Fibroblast of skin of right quadriceps (primary cell): ENCODE data around the gene ATXN1.

Experiments
- DNase-seq: peaks from one replicate; pipeline ENCODE4 v3.0.0-alpha.2; 2013

Gene ATXN1

DNA sequence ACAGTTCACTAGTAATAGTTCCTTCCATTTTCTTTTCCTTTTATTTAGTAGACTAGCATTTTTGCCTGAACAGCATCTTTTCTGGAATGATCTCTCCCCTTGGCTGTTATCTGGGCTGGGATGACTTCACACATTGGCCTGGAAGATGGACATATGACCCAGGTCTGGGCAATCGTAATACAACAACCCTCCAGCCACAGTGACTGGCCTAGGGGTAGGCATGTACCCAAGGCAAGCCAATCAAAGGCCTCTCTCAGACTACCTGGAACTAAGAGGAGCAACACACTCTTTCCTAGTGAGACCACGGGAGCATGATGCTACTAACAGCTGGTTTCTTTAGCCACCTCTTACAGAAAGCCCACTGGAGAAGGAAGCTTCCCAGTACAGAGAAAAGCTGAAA is 270.6 kb downstream of the ATXN1 start:
- no peak for DNase-seq

DNA sequence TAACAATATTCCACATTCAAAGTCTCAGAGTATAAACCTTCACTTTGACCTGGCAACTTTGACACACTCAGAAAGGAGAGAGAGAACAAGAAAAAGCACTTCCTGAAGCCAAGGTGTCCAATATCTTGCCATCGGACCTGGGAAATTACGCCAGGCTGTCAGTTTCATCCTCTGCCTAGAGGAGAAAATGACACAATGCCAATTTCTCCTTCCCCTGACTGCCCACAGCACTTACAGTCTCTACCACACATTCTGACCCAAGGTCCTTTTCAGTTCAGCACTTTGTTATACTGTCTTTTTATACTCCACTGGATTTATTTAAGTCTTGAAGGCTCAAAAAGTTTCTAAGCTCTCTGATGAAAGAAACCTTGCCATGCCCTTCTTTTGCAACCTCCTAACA is 272.4 kb downstream of the ATXN1 start:
- DNase-seq = no peak

DNA sequence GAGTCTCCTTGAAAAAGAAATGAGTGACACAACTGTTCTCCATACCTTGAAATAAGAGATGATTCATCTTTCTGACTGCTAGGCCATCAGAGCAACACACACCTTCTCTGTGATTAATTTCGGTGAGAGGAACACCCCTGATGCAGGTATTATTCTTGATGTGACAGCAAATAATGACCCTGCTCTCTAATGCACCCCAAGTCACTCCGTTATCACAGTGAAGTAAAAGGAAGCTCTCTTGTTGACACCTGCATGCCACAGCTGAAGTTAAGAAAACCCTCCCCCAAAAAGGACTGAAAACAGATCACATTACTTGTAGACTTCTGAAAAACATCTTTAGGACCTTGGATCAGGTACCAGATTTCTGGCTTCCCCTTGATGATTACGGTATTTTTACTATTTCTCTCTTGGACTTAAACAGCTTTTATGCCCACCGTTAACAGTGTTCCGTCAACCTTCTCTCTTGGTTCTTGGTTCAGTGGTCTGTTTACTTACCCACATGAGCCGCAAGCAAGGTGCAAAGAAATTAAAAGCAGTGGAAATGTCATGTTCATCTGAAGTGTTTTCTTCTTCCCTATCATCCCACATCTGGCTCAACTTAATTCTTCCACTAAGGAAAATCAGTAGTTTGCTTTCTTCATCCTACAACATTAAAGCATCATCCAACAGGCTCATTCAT is 273.1 kb downstream of the ATXN1 start:
- no peak for DNase-seq

DNA sequence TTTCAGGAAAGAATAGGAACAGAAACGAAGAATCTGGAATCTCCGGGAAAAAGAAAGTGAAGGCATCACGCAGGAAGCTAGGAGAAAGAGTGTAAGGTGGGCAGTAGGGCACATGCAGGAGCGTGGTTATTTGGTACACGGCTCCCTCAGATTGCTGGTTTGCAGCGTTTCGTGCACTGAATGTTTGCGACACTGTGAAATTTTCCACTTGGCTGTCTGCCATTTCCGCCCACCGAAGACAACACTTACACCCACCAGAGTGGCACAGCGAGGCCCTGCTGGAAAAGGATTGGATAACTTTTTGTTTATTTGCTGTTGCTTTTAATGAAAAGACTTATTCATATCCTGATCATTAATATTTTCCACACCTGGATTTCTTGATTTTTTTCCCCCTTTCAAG is 274.6 kb downstream of the ATXN1 start:
- DNase-seq = no peak

DNA sequence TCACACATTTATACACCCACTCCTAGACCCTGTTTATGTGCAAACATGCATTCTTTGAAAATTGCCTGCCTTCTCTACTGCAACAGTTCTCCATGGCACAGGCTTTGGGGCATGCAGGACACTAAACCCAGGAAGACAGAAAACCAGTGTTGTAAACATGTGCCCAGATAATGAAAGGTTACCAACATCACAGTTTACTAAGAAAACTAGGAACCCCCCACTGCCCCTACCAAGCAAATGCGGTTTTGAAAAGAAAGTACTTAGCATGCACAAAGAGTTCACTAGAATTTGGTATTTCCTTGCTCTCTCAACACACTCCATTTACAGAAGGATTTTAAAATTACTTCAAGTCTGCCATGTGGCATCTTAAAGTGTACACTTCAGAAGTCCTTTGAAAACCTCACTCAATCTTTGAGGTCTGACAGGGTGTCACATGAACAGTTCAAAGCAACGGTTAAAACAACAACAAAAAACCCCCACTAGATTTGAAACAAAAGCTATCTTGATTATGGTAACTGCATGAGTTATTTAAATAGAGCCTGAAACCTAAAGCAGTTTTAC is 277.9 kb downstream of the ATXN1 start:
- no peak for DNase-seq

DNA sequence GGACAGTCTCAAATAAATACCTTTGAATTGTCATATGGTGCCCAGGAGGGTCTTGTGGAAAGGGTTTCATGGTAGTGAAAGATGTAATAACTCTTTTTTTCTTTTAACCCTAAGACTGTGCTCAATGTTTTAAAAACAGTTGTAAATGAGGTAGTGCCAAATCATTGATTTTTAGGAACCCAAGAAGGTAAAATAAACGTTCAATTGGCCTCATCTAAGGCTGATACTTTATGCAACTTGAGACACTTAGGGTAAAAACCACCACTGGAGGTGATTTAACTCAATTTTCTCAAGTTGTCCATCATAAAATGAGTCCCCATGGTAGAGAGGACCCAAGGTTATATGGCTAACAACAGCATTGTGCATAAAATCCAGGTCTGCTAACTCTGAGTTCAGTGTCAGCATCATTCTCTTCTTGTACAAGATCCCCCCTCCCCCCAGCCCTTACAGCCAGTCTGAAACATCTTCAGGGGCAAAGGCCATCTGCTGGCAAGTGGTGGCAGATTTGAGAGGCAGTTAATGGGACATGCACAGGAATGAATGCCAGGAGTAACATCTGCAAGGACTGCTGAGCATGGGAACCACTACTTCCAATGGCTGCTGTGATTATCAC is 278.5 kb downstream of the ATXN1 start:
- DNase-seq = no peak

DNA sequence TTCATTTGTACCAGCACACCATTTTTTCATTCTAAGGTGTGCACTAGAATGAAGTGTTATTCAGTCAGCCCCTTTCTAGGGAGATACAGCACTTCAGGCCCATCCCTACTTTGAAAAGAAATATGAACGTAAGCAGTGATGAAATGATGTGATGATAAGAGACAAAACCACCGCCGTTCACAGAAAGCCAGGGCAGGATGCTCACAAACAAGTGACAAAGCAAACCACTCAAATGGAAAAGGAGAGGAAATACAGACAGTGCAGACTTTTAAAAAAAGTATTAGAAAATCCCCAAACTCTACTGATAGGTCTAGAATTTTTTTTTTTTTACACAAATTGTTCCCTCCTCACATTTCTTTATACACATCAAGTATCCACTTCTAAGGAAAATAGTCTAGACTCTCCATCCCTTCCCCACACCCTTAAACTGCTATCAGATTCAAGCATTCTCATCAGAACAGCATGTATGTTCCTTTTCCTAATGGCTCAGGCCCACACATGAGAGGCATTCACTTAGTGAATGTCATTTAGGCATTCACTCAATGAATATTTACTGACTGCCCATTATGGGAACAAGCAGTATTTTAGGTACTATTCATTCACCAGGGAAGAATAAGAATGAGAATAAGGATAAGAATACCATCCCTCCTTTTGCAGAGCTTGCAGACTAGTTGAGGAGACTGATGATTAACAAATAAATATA is 279.4 kb downstream of the ATXN1 start:
- DNase-seq = no peak

DNA sequence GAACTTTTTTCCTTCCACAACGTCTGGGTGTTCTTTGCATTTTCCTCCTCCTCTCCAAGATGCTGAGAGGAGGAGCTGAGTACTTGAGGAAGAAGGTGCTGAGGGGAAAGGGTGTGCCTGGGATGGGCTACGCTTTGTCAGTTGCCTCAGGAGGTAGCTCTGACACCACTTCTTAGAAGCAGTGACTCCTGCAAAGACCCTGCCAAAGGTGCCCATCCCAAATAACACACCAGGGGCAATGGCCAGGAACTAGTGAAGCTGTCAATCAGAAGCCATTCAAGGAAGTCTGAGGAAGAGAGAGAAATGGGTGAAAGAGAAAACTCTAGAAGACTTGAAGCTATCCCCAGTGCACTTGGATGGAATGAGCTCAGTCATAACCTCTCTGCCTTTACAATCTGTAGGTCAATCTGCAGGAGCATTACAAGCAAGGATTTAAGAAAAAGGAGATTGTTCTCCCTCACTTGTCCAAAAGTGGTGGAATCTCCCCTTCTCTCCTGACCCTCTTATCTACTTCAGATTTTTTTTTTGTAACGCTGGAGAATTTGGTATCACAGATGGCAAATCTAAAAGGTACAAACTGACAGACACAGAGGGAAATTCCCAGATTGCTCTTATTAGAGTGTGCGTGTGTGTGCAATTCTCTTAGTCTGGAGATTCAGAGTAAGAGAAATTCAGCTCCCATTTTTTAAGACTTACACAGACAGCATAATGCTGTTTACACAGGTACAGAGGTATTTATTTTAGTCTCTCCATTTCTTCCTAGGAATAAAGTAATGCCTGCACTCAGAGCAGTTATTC is 280.3 kb downstream of the ATXN1 start:
- no peak for DNase-seq

DNA sequence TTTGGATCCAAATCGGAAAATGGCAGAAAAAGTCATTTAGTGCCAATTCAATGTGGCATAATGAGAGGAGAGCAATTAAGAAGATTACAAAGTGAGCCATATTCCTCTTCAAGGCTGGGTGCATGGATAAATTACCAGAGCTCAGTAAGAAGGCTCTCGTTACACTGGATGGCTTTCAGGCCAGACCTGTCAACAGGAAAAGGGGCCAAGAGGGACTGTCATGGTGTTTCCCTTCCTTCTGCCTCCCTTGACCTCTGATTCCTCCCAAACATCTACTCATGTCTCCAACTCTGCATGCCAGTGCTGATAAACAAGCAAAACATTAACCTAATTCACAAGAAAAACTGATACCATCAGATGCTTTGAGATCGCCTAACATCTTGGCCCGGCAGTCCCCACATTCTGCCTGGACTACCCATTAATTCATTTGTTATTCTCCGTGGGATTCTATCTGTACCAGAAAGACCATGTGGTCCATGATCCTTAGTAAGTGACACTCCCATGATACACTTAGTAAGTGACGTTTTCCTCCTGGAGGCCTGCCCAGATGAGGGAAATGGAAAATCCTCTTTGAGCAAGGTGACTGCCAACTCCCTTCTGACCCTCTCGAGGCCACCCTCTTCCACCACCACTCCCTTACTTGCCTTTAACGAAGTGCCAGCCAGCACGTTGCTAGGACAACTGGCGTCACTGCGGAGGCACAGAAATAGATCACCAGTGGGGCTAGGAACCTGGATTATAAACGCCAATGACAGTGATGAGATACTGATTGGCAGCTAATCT is 283.7 kb downstream of the ATXN1 start:
- DNase-seq = no peak

DNA sequence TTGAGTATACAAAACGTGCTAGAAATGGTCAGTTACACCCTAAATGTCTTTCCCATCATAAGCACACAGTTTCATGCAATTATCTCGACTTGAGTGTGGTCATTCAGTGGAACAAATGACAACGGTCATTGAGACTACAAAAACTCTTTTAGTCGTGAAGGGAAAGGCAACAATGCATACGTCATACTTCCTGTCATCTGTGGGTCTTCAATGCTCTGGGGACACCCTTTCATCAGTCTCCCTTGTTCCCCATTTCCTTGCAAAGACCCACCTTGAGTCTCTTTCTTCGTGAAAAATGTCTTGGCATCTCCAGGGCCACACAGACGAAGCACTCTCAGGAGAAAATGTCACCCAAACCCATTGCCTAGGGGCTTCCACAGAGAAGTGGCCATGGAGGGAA is 284.4 kb downstream of the ATXN1 start:
- no peak for DNase-seq

DNA sequence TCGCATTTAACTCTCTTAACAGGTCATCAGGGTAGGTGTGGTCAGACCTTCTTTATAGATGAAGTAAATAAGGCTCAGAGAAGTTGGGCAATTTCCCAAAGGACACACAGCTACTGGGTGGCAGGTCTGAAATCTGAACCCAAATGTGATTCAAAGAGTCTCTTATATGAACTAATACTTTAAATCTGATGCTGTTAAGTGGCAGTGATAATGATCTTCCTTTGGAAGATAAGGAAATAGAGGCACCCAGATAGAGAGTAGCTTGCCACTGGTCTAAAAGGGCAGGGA is 285.8 kb downstream of the ATXN1 start:
- DNase-seq = no peak

DNA sequence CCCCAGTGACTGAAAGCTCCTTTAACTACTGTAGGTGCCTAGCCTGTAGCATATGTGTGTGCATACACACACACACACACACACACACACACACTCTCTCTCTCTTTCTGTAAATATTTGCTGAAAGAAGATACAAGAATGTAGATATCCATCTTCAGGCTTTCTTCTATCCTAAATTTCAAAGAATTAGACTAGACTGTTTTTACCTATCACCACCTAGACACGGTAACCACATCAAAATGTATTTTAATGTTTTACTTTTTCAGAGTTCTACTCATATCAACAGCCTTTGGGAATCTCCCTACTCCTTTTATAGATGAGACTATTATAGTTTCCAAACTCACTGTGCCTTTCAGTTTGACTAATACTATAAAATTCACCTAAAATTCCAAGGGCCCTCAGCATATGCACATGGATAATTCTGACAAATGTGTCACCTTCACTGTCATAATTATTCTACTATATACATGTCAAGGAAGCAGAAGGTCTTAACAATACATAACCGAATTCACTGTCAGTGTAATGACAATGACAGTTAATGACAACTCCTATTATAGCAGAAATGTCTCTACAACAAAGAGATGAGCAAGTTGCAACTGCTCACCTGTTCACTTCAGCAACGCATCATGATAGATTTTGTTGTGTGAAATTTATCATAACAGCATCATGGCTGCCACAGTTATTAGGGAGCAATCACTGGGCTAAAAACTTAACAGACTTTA is 286.3 kb downstream of the ATXN1 start:
- no peak for DNase-seq

DNA sequence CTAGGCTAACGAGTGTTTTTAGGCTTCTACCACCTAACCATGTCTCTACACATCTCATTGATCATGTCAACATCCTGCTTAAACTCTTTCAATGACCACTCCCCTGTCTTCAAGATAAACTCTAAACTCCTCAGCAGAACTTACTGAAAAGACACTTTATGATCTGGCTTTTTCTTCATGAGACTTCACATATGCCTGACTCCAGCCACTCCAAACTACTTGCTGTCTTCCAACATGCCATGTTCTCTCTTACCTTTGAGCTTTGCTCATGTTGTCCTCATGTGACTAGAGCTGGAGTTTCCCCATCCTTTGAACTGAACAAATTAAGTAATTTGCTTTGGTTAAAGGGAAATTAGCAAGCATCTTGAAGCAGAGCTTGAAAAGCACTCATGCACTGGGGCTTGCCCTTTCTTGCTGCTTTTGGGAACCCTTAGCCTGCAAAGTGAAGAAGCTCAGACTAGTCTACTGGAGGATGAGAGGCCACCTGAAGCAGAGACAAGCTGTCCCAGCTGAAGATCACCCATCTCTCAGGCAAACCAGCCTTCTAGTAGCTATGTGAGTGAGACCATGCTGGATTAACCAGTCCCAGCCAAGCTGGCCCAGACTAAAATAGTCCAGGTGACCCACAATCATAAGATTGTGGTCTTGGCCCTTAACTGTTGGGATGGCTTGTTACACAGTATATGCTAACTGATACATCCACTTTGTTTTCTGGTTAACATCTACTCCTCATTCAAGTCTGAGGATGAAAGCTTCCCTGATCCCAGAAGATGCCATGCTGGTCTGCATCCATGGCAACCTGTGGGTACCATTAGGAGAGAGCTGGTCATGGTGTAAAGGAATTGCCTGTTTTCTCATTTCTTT is 287.1 kb downstream of the ATXN1 start:
- no peak for DNase-seq

DNA sequence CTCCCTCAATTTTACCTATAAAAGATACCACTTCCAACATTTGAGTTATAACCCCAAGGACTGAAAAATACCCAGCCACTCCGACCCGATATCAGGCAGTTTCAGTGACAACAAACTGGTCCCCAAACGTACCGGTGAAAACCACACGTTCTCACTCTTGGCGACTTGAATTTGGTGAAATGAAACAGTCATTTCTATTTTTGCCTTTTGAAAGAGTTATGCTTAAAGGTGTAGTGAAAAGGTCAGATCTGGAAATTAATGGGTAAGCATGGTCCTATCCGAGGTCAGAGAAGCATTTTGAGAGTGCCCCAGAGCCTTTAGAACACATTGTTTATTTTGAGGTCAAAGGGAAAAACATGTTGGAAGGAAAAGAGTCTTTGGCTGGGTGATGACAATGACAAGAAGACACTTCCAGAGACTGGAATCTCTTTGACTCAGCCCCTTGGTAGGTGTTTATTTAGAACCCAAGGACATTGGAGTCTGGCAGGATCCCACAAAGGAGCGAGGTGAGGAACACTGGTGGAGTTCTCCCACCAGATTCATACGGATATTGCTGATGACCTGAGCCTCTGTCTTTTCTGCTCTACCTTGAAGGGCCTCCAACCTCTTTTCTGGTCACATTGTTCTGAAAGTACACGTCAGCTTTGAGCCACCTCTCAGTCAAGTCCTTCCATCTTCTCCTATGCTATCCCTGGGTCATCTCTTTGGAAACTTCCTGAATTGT is 287.9 kb downstream of the ATXN1 start:
- no peak for DNase-seq

DNA sequence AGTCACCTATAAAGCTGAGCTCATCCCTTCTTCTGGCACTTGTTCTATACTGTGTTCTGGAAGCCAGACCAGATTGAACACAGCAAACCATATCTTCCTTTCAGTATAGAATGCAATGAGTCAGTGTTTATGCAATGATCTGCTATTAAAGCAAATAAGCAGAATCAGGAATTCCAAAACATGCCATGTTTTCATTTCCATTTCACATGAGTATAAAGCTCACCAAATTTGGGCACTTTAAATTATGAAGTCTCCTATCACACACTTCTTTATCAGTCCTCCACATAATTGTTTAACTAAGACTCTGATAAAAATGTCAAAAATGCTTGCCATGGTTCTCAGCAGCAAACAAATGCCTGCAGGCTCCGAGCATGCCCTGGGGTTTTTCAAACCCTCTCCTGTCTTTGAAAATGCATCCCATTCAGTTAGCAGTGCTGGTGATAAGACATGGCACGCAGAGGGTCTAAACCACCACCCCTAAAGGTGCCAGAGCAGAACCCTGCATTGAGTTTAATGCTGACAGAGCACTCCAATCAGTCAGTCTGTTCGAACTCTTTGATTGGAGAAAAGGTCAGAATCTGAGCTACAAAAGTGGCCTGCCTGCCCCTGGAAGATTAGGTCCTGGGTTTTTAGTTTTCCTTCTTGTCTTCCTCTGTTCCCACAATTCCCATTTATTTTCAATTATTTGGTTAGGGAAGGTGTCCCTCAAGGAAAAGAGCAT is 288.8 kb downstream of the ATXN1 start:
- DNase-seq = peak; percentile 76

DNA sequence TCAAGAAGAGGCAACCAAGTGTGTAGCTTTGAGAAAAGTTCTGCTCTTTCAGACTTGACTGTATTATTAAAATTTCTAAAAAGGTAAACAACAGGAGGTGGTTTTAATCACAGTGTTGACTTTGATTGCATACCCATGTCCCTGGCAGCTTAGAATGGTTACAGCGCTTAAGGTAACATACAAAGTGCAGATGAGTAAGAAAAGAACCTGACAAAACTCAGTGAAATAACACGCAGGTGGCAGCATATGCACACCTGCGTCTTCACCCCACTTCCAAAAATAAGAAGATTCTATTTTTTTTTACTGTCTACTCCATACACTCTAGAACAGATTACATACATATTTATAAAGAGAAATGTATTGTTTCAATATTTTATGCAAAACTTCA is 289.4 kb downstream of the ATXN1 start:
- no peak for DNase-seq

DNA sequence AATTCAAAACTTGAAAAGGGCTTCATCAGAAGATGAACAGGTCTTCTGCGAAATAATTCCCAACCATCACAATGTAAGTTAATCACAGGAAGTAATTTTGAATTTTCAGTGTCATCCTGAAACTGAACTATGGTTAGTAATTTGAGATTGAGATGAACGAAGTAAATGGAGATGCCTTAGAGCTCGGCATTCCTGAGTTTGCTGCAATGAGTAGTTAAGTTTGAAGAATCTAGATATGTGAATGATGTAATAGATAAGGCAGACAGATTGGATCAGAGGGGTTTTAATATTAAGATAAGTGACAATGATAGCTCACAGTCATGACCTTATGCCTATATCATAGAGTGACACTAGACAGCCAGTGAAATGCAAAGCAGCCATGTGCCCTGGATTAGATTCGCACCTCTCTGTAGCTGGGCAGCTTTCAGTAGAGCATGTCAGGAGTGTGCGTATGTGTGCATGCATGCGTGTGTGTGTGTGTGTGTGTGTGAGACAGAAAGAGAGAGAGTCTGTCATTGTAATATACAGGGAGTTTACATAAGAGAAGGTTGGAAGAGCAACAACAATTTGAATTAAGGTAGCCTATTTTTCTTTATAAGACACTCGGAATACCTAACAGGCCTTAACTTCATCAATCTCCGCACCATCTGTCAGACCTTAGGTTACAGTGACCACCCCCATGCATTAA is 289.9 kb downstream of the ATXN1 start:
- peak; percentile 21 for DNase-seq

DNA sequence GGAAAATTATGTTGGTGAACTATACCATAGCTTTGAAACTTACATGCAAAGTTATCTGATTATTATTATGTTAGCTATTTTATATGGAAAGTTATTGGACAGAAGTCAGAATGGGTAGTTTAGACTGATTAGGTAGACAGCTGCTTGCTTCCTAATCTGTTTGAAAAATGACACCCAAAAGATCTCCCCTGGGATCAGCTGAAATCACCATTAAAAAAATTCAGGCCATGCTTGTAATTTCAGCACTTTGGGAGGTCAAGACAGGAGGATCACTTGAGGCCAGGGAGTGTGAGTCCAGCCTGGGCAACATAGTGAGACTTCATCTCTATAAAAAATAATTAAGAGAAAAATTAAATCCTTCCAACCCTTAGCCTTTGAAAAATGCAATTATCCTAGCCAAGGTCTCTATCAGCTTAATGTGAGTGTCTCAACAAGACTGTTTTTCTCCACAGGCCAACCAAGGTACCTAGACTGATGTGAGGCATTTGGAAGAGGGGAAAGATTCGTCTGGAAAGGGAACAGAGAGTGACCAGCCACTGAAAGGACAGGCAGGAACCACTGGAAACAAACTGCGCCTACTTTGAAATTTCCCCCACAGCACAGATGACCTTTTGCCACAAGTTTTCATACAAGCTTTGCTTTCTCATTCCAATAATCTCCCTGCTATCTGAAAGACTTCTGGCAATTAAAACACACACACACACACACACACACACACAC is 290.6 kb downstream of the ATXN1 start:
- no peak for DNase-seq
